ENCODE data around the gene HDAC4. TPM values are rescaled to one million over a fixed set of nuclear protein-coding genes. Genes with fewer than 3 reads are reported as not detected.

HDAC4 gene
- total and polyA plus RNA-seq, 2 of the 8 experiments (the other 6 are each of a cell fraction or from before 2014, with no cell fraction given) = 15.4 to 31.5 TPM

- Histone ChIP-seq H3K9ac (replicated peaks in 1 of 4; ENCODE audit: extremely low read depth in 1 of 4, low read depth in 3 of 4, low read length in 3 of 4) (no peak overlapping the region), H3K27me3 (replicated peaks in 1 of 4; ENCODE audit: control insufficient read depth in 3 of 4, extremely low read depth in 1 of 4, insufficient read depth in 3 of 4, low read length in 3 of 4) (no peaks in the 10 kb centered on the region), H3K4ac (replicated peaks; ENCODE audit: insufficient read length, low read depth, low read length) (no peak overlapping the region), H4K91ac (replicated peaks; ENCODE audit: insufficient read length, low read length) (no peak overlapping the region), H2AK5ac (ENCODE audit: low read depth, low read length) (no peak overlapping the region), H4K20me1 (replicated peaks in 1 of 2; ENCODE audit: control insufficient read depth in 1 of 2, insufficient read depth in 2 of 2, low read length in 2 of 2) (peaks cover 0 to 7% of the 10 kb centered on the region in 2 experiments), H2BK15ac (ENCODE audit: low read length) (no peak overlapping the region), H3K79me1 (ENCODE audit: low read depth, low read length) (no peaks in the 10 kb centered on the region), H3K23ac (ENCODE audit: insufficient read length) (no peak overlapping the region), H2BK12ac (ENCODE audit: low read depth, low read length) (no peak overlapping the region), H3K4me3 (ENCODE audit: extremely low read depth in 1 of 4, insufficient read depth in 2 of 4, low read depth in 3 of 4, low read length in 4 of 4) (no peak overlapping the region), H4K5ac (ENCODE audit: insufficient read length, low read depth, low read length) (no peak overlapping the region), H3K23me2 (ENCODE audit: low read depth, low read length) (no peaks in the 10 kb centered on the region), H3K36me3 (ENCODE audit: control insufficient read depth in 2 of 4, insufficient read depth in 4 of 4, low read length in 3 of 4) (peaks cover 0 to 8% (median 1%) of the 10 kb centered on the region in 4 experiments; a peak in 6 of 8 replicates), H2AFZ (ENCODE audit: low read length) (no peak overlapping the region), H3K79me2 (ENCODE audit: control insufficient read depth in 1 of 2, insufficient read depth in 2 of 2, low read length in 2 of 2) (no peaks in the 10 kb centered on the region), H2BK5ac (ENCODE audit: low read depth, low read length) (no peak overlapping the region), H3K4me1 (replicated peaks in 1 of 4; ENCODE audit: control insufficient read depth in 3 of 4, insufficient read depth in 4 of 4, low read length in 3 of 4) (no peaks in the 10 kb centered on the region; a peak in 1 of 7 replicates), H2BK20ac (ENCODE audit: low read length) (no peak overlapping the region), H3K56ac (replicated peaks; ENCODE audit: insufficient read length, low read depth, low read length) (no peak overlapping the region), H3K27ac (ENCODE audit: low read depth, low read length) (no peak overlapping the region), H2BK120ac (replicated peaks; ENCODE audit: low read depth, low read length) (no peak overlapping the region), H3K4me2 (ENCODE audit: insufficient read depth in 1 of 2, low read depth in 2 of 2, low read length in 2 of 2) (no peak overlapping the region), H3K9me3 (ENCODE audit: insufficient read depth in 2 of 2, low read depth in 1 of 2, low read length in 1 of 2) (no peaks in the 10 kb centered on the region), H4K8ac (ENCODE audit: extremely low read depth, insufficient read depth, low read length) (no peak overlapping the region), H3K18ac (ENCODE audit: extremely low read depth, low read length) (no peak overlapping the region), H3K14ac (ENCODE audit: insufficient read length) (no peak overlapping the region)
- WGBS, 2 experiments (ENCODE audit: extremely low coverage in 1 of 2, insufficient coverage in 1 of 2, insufficient read length in 1 of 2, insufficient replicate concordance in 2 of 2, low coverage in 1 of 2, low lambda C conversion rate in 2 of 2, missing lambda C conversion rate in 1 of 2) = 98% methylated on average over 14 of the region's 19 CpGs; no CpG with 5 or more reads in 1 of the 2 experiments
- DNase-seq (ENCODE audit: low read depth in 1 of 2, low spot score in 2 of 2) (no peak), FAIRE-seq (no peak)
- ChIA-PET POLR2A (ENCODE audit: partially characterized antibody) (interaction anchor here (1.2 kb wide), 2 partner anchors 8 to 10 kb away, joined by 3 to 4 read pairs; no protein-coding TSS in a partner anchor), CTCF (ENCODE audit: partially characterized antibody) (interaction anchor here (1.2 to 1.5 kb wide), 2 partner anchors 10 to 35 kb away, joined by 4 read pairs; no protein-coding TSS in a partner anchor)
- TF ChIP-seq JUND (IDR thresholded peaks at IDR 0.05; ENCODE audit: low read length) (no peak), EP300 (IDR thresholded peaks at IDR 0.05; ENCODE audit: borderline replicate concordance in 1 of 2, low read depth in 2 of 2, low read length in 2 of 2) (no peak), YY1 (IDR thresholded peaks at IDR 0.05; ENCODE audit: low read depth, low read length) (no peak)
- TF ChIP-seq, protein P1, sequence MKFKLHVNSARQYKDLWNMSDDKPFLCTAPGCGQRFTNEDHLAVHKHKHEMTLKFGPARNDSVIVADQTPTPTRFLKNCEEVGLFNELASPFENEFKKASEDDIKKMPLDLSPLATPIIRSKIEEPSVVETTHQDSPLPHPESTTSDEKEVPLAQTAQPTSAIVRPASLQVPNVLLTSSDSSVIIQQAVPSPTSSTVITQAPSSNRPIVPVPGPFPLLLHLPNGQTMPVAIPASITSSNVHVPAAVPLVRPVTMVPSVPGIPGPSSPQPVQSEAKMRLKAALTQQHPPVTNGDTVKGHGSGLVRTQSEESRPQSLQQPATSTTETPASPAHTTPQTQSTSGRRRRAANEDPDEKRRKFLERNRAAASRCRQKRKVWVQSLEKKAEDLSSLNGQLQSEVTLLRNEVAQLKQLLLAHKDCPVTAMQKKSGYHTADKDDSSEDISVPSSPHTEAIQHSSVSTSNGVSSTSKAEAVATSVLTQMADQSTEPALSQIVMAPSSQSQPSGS (IDR thresholded peaks at IDR 0.05; ENCODE audit: low read length) = no peak
Measured at GRCh38 chr2:239109041-239109927, 291.5 kb downstream of the HDAC4 start.

Measured in H1 (cell line).